ENCODE results near the gene LMAN1L. TPM values are rescaled to one million over a fixed set of nuclear protein-coding genes. Genes with fewer than 3 reads are reported as not detected.

Gene LMAN1L
- total RNA-seq: not detected in 2 replicates

GRCh38 chr15:74812533-74812932 is at the start of gene LMAN1L:
Gene LMAN1L (plus strand): TSS chr15:74812835. CDS start chr15:74812855, 20 bp downstream.

GRCh38 chr15:74781431-74782258 is 31.0 kb upstream of the LMAN1L start, which contains the start of gene CSK:
Gene CSK (plus strand): TSS chr15:74782080. CDS start chr15:74798298, 16,218 bp downstream.

GRCh38 chr15:74826364-74826819 is 13.8 kb downstream of the LMAN1L start, which contains the start of gene CPLX3:
Gene CPLX3 (plus strand): TSS chr15:74826627. CDS start chr15:74826704, 77 bp downstream.

GRCh38 chr15:74842581-74843444 is 30.2 kb downstream of the LMAN1L start, which contains the start of gene ULK3:
Gene ULK3 (minus strand): TSS chr15:74843156. CDS start chr15:74843105, 51 bp downstream.

GRCh38 chr15:74873036-74873755 is 60.6 kb downstream of the LMAN1L start, which contains the start of gene SCAMP2:
Gene SCAMP2 (minus strand): TSS chr15:74873365. CDS start chr15:74873255, 110 bp downstream.

Other genes with a start within 250 kb of the LMAN1L start
- 54.3 and 55.3 TPM in 2 replicates for gene CLK3, start 197.0 kb upstream of the LMAN1L start, total RNA-seq
- gene EDC3, start 116.8 kb upstream of the LMAN1L start, total RNA-seq: 8.9 and 17.8 TPM in 2 replicates
- 0.30 TPM in 1 of 2 replicates, not detected in the other for gene CYP1A1, start 87.3 kb upstream of the LMAN1L start, total RNA-seq
- gene CYP1A2, start 64.0 kb upstream of the LMAN1L start, total RNA-seq: not detected in 2 replicates
- 23.5 and 63.5 TPM in 2 replicates for gene CSK, start 30.8 kb upstream of the LMAN1L start, total RNA-seq
- not detected in 2 replicates for gene CPLX3, start 13.8 kb downstream of the LMAN1L start, total RNA-seq
- 14.0 and 23.5 TPM in 2 replicates for gene ULK3, start 30.3 kb downstream of the LMAN1L start, total RNA-seq
- 19.0 and 35.3 TPM in 2 replicates for gene SCAMP2, start 60.5 kb downstream of the LMAN1L start, total RNA-seq
- 68.3 and 108 TPM in 2 replicates for gene MPI, start 77.2 kb downstream of the LMAN1L start, total RNA-seq
- gene FAM219B, start 94.0 kb downstream of the LMAN1L start, total RNA-seq: 55.5 and 60.9 TPM in 2 replicates
- gene COX5A, start 125.2 kb downstream of the LMAN1L start, total RNA-seq: 28.2 and 43.4 TPM in 2 replicates
- 3.5 and 3.6 TPM in 2 replicates for gene RPP25, start 143.9 kb downstream of the LMAN1L start, total RNA-seq
- 0.51 and 0.89 TPM in 2 replicates for gene SCAMP5, start 182.7 kb downstream of the LMAN1L start, total RNA-seq
- 6.2 and 7.4 TPM in 2 replicates for gene PPCDC, start 210.8 kb downstream of the LMAN1L start, total RNA-seq

Data from smooth muscle cell of the umbilical artery (primary cell).